ENCODE results near the gene ENSA.
"Not testable (repeated sequence)": the region's sequence is repeated elsewhere in the genome, so short reads cannot be mapped to it uniquely, and the experiment has no call there.

Gene ENSA, protein sequence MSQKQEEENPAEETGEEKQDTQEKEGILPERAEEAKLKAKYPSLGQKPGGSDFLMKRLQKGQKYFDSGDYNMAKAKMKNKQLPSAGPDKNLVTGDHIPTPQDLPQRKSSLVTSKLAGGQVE

DNA sequence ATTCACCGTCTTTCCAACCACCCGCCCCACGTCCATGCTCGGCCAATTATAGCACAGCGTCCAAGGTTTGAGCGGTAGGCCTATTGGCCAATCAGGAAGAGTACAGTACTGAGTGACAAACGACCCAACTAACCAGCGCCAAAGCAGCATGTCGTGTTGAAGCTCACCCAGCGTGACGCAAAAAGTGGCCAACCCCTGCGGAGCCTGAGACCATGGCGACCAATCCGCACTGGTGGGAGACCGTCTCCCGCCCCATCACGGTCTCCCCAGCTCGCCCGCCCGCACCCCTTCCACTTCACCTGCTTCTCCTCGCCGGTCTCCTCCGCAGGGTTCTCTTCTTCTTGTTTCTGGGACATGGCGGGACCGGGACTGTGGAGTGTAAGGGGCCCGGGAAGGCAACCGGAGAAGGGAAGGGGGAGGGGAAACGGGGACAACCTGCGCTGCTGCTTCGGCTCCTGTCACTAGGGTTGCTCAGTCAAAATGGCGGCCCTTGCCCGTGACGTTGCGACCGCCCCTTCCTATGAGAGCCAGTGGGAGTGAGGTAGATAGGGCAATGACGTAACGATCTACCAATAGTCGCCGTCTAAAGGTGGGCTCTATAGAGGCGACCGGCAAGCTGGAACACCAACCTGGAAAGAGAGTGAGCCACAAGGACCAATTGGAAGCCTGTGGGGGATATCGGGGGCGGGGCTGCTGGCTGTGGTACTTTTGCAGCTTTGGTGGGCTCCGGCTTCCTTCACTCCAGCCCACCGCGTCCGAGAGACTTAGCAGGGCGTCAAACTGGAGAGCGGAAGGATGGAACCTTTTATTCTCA lies at the start of gene ENSA:
Gene ENSA, minus strand, starts transcription at position 498 of the 814 bp plus-strand sequence. Its CDS starts 142 bp downstream, at position 356.
- DNase-seq, result peak; percentile 99

DNA sequence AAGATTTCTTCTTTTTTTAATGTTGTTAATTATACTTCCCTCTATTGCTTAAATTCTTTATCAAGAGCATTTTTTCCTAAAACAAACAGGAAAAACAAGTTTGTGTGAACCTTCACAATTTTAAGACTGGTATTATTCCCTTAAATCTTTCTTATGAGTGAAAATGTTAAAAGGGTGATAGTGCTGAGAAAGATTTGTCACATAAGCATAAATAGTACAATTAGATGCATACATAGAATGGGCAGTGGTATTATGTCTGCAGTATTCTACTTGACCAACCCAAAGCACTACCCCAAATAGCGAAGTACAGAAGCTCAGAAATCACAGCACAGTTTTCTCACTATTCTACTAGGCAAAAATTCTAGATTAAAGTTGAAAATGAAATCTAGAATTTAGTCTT lies 49.6 kb upstream of the ENSA start:
- no peak for DNase-seq

DNA sequence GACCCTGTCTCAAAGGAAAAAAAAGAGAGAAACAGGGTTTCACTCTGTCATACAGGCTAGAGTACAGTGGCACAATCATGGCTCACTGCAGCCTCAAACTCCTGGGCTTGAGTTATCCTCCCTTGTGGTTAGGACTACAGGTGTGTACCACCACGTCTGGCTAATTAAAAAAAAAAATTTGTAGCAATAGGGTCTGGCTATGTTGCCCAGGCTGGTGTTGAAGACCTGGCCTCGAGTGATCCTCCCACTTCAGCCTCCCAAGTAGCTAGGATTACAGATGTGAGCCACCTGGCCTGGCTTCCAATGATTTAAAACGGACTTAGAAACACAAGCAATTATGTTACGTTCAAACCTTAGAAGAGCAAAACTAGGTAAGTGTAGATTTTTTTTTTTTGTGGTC lies 45.5 kb upstream of the ENSA start:
- no peak for DNase-seq

DNA sequence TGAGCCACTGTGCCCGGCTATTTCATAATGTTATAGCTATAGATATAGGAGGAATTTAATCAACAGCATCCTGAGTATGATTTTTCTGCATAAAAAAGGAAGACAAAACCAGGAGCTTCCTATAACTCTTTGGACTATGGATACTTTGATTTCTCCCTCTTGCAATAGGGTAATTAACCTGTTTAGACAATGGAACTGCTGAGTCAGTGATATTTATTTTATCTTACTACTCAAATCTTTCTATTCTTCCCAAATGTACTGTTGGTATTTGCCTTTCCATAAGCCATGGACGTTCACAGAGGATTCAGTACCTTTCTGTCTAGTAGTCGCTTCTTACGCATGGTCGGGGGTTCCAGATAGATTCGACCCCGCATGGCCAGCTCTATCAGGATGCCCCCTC lies 33.9 kb upstream of the ENSA start:
- no peak for DNase-seq

DNA sequence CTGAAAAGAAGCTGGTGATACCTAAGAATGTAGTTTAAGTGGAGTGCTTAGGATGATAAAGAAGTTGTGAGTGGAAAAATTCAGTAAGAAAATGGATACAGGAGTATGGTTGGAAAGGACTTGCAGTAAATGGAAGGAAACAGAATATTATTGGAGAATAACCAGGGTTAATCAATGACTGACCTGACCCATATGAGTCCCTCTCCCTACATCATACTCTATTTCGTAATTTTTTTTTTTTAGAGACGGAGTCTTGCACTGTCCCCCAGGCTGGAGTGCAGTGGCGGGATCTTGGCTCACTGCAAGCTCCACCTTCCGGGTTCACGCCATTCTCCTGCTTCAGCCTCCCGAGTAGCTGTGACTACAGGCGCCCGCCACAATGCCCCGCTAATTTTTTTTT lies 33.4 kb upstream of the ENSA start:
- DNase-seq, result no peak

DNA sequence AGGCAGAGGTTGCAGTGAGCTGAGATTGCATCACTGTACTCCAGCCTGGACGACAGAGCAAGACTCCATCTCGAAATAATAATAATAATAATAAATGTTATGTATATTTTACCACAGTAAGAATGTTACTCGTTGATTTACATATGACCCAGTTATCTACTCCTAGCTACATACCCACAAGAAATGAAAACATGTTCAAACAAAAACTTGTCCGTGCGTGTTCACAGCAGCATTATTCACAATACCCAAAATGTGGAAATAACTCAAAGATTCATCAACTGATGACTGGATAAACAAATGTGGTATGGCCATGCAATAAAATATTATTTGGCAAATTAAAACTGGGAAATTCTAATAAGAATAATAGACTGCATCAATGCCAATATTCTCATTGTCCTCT lies 31.7 kb upstream of the ENSA start:
- no peak for DNase-seq

DNA sequence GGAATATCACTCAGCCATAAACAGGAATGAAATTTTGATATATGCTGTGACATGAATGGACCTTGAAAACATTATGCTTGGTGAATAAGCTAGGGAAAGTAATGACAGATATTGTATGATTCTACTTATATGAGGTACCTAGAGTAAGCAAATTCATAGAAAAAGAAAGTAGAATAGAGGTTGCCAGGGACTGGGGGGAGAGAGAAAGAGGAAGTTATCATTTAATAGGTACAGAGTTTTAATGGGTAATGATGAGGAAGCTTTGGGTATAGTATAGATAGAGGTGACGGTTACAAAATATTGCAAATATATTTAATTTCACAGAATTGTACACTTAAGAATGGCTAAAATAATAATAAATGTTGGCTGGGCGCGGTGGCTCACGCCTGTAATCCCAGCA lies 31.2 kb upstream of the ENSA start:
- DNase-seq, result no peak

DNA sequence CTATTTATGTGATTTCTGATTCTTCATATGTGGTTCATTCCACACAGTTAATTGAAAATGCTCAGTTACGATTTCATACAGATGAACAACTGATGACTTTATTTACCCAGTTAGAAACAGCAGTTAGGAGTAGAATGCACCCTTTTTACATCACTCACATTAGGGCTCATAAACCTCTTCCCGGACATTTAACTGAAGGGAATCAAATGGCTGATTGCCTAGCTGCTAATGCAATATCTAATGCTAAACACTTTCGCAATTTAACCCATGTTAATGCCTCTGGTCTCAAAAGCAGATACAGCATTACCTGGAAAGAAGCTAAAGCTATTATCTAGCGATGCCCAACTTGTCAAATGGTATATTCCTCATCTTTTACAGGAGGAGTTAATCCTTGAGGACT lies 27.7 kb upstream of the ENSA start:
- DNase-seq, result not testable (repeated sequence)

DNA sequence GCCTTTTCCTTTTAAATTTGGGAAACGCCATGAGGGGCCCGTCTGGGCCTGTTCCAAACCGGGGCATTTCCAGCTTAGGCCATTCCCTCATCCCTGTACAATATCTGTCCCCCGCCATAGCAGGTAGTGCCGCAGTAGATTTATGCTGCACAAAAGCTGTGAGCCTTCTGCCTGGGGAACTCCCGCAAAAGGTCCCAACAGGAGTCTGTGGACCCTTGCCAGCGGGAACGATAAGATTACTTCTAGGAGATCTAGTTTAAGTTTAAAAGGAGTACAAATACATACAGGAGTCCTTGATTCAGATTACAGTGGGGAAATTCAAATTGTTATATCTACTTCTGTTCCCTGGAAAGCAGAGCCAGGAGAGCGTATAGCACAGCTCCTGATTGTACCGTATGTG lies 25.2 kb upstream of the ENSA start:
- DNase-seq, result not testable (repeated sequence)

DNA sequence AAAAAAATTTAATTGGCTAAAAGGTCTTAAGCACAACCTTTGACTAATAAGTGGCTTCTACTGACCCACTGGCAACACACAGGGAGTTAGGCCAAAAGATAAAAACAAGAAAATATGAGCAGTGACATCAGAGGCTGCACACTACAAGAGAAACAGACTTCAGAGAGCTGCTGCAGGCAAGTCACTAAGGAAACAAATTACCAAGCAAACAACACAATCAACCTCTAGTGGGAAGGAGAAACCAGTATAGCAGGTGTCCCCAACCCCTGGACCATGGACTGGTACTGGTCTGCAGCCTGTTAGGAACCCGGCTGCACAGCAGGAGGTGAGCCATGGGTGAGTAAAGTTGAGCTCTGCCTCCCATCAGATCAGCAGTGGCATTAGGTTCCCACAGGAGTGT lies 20.8 kb upstream of the ENSA start:
- no peak for DNase-seq

DNA sequence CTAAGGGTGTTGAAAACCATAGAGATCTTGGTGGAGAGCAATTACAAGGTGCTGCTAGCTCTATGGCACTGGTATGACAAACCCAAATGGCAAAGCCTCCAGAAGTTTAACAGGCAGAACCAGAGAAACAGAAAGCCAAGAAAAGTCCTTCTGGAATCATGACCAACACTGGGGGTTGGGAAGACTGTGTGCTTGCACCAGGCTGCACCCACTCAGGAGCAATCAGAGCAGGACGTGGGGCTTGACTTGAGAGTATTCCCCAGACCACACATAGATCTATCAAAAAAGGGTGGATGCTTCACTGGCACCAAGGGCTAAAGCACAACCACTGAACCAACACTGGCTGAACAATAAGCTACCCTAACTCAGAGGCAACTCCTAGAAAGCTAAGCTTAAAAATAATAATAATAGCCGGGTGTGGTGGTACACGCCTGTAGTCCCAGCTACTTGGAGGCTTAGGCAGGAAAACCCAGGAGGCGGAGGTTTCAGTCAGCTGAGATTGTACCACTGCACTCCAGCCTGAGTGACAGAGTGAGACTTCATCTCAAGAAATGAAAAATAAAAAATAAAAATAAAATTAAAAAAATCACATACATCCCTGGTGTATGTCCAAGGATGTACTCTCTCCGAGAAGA lies 20.1 kb upstream of the ENSA start:
- no peak for DNase-seq

DNA sequence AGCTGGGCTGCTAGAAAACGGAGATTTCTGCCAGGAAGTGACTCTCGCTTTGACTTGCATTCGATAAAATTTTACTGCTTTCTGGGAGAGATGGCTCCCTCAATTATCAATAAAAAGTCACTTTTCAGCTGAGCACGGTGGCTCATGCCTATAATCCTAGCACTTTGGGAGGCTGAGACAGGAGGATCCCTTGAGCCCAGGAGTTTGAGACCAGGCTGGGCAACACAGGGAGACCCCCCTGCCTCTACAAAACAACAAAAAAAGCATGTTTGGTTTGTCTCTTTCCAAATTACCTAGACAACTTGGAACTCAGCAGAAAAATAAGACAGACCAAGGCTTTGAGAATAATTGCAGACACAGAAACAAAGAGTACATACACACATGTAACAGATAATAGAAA lies 12.9 kb upstream of the ENSA start:
- DNase-seq, result no peak

DNA sequence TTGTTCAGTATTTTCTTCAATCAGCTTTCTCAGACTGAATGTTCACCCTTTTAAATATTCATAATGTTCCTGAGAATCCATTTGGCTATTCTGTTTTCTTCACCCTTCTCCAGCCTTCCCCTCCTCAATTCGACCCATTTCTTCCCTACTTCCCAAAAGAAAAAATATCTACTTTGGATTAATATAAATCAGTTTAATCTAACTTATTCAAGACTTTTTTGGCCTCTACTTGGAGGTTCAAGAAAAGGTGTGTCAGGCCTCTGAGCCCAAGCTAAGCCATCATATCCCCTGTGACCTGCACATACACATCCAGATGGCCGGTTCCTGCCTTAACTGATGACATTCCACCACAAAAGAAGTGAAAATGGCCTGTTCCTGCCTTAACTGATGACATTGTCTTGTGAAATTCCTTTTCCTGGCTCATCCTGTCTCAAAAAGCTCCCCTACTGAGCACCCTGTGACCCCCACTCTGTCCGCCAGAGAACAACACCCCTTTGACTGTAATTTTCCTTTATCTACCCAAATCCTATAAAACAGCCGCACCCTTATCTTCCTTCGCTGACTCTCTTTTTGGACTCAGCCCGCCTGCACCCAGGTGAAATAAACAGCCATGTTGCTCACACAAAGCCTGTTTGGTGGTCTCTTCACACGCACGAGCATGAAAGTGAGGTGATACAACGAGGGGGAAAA lies 11.9 kb upstream of the ENSA start:
- not testable (repeated sequence) for DNase-seq

DNA sequence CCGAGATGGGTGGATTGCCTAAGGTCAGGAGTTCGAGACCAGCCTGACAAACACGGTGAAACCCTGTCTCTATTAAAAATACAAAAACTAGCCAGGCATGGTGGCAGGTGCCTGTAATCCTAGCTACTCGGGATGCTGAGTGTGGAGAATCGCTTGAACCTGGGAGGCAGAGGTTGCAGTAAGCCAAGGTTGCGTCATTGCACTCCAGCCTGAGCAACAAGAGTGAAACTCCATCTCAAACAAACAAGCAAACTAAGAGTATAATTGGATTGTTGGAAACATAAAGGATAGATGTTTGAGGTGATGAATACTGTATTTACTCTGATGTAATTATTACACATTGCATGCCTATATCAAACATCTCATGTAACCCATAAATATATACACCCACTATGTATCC lies 9.0 kb upstream of the ENSA start:
- DNase-seq, result not testable (repeated sequence)

DNA sequence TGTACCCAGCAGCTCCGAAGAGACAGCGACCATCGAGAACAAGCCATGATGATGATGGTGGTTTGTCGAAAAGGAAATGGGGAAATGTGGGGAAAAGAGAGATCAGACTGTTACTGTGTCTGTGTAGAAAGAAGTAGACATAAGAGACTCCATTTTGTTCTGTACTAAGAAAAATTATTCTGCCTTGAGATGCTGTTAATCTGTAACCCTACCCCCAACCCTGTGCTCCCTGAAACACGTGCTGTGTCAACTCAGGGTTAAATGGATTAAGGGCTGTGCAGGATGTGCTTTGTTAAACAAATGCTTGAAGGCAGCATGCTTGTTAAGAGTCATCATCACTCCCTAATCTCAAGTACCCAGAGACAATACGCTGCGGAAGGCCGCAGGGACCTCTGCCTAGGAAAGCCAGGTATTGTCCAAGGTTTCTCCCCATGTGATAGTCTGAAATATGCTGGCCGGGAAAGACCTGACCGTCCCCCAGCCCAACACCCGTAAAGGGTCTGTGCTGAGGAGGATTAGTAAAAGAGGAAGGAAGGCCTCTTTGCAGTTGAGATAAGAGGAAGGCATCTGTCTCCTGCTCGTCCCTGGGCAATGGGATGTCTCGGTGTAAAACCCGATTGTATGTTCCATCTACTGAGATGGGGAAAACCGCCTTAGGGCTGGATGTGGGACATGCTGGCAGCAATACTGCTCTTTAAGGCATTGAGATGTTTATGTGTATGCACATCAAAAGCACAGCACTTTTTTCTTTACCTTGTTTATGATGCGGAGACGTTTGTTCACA lies 5.6 kb upstream of the ENSA start:
- not testable (repeated sequence) for DNase-seq

DNA sequence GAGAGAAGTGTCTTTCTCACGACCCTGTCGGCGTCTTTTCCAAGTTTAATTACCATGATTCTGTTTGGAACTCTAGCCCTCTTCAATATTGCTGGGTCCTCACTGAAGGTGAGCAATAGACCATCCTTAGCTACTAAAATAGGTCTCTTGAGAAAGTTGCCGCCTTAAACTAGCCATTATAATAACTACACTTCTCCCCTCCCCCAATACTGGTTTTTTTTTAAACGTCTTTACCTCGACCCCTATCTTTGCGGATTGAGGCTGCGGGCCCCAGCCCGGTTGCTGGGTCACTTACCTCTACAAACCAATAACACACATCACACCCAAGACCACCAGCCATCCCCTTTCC lies 672 bp downstream of the ENSA start:
- DNase-seq, result no peak

DNA sequence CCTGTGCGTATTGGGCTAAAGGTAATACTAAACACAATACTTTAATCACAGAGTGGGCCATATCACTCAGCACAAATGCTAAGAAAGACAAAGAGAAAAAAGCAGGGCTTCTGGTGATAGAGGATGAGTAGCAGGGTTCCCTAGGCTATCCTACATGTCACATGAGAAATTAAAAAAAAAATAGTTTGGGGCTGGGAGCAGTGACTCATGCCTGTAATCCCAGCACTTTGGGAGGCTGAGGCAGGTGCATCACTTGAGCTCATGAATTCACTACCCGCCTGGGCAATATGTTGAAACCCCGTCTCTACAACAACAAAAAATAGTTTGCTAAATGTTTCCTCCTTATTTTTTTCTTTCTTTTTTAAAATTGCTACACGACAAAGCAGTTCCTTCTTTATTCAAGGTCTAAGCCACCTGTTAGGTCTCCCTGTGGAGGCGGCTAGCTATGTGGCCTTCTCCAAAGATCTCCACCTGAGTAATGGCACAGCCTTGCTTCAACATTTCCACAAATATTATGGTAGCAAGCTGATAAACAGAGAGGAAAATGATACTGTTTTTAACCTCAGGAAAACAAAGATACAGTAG lies 1.5 kb downstream of the ENSA start:
- DNase-seq, result no peak

DNA sequence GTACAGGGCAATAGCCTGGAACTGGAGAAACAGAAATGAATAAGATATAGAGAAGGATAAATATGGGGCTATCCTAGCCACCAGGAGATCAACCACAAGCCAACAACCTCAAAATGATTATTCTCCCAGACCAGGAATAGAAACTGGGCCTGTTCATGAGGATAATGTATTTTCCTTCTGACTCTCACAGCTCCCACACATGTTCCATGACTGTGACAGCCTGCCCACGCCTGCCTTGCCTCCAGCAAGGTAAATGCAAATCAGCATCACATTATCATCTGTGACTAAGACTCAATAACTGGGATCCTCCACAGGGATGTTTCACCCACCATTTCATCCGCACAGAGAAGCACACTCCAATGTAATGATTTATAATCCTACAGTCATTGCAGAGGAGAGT lies 3.3 kb downstream of the ENSA start:
- DNase-seq, result no peak

DNA sequence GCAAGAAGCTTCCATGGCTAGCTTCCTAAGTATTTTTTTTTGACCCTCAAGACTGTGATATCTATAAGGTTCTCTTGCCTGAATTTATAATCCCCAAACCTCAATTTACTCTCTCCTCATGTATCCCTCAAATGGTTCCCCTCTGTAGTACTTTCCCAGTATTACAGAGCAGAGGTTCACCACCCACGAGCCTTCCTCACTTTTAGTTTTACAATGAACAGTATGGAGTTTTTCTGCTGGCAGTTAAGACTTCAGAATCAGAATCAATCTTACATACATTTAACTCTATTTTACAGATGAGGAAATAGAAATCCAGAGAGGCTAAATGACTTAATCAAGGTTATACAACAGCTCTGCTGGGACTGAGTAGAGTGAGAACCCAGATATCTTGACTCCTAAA lies 4.9 kb downstream of the ENSA start:
- not testable (repeated sequence) for DNase-seq

DNA sequence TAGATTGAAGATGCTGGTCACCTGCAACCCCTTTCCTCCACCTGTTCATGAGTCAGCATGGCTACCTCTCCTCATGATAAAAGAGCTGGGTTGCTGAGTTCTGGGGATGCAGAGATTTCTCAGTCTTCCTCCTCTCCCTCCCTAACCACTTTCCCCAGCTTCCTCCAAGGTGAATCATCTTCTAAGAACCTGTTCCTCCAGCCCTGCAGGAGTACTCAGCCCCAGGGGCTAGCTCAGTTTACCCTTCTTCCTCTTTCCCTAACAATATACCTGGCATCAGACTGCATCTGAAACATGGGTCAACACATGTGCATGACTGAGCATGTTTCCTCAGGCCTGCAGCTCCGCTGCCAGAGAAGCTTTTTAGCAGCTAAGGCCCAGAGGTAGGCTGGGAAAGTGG lies 5.3 kb downstream of the ENSA start:
- not testable (repeated sequence) for DNase-seq

DNA sequence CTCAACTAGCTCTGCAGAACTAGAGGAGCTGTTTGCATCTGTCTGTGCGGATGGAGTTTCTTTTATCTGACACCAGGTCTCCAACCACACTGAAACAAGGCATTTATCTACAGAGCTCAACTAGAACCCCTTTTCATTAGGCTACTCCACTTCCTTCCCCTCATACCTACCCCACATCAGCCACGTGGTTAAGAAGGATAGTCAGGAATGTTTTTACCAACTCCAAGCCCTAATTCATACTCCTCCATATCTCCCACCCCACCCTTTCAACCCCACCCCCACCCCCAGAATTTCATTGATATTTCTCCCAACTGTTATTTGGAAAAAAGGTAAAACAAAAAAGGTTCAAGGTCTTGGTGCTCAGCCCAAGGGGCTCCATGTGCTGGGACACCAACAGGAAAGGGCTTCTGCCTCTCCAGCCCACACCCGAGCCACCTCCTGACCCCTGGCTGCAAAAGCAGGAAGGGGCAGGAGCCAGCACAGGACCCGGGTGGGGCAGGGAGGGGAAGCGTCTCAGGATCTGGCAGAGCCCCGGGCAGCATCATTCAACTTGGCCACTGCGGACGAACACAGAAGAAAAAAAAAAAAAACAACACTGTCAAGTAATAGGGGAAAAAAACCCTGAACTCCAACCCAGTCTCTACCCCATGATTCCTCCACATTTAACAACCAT lies 7.0 kb downstream of the ENSA start:
- DNase-seq, result no peak
